Measurements from ENCODE around the gene KRT35. TPM values are rescaled to one million over a fixed set of nuclear protein-coding genes. Genes with fewer than 3 reads are reported as not detected.

KRT35 gene
- total and polyA plus RNA-seq, 2 of the 13 experiments (the other 11 are each of a cell fraction or from before 2014, with no cell fraction given) = not detected

- peak overlapping the region in 1 of 3 experiments; percentile 5; a peak in 1 of 6 replicates for H3K4me3 ChIP-seq (replicated peaks in 1 of 3; ENCODE audit: insufficient read depth in 1 of 3, low read depth in 2 of 3, low read length in 3 of 3)
- BruUV-seq (replicated peaks) = no TSS peak
- H3K4me2 ChIP-seq (ENCODE audit: low read depth, low read length) = peak overlapping the region; percentile 40
- H3K4me1 ChIP-seq (ENCODE audit: insufficient read depth, low read length) = peaks cover 72% of the 10 kb centered on the region
- no peak overlapping the region for H3K27ac ChIP-seq (ENCODE audit: extremely low read length, insufficient read depth, low read length)
- 58% methylated on average over 7 of the region's 12 CpGs for WGBS (ENCODE audit: low lambda C conversion rate)
- H2AFZ ChIP-seq (ENCODE audit: low read length) = no peak overlapping the region
- intact Hi-C loops (cut with micrococcal nuclease; ENCODE audit: unreplicated experiment) (loop anchor here (10.0 kb wide), 1 partner anchor 618 kb away; no protein-coding TSS in a partner anchor), in situ Hi-C loops (cut with HindIII; ENCODE audit: extremely low pct_ligation_motif_present, low pct_unique_long_range_greater_than_20kb) (no loop called here)
- H3K79me2 ChIP-seq (ENCODE audit: insufficient read depth, low read length) = peaks cover 7% of the 10 kb centered on the region
- no peak; the same call in 2 of the 3 replicates for ATAC-seq
- no peak overlapping the region for H3K9ac ChIP-seq (ENCODE audit: insufficient read depth, low read depth, low read length)
- peaks cover 1 to 3% of the 10 kb centered on the region in 2 experiments; a peak in 3 of 5 replicates for H3K27me3 ChIP-seq (ENCODE audit: control insufficient read depth in 1 of 2, insufficient read depth in 2 of 2, low read length in 2 of 2)
- H3K36me3 ChIP-seq (replicated peaks in 1 of 2; ENCODE audit: control insufficient read depth in 1 of 2, insufficient read depth in 2 of 2, low read length in 2 of 2) = peaks cover 0 to 2% of the 10 kb centered on the region in 2 experiments; a peak in 1 of 5 replicates
- DNase-seq (ENCODE audit: low spot score) = no peak
- no peak for FAIRE-seq
- no peaks in the 10 kb centered on the region for H3K9me3 ChIP-seq (ENCODE audit: low read length)
- ChIA-PET CTCF (ENCODE audit: low intra/inter-chr PET ratio, low total read pairs) (no interaction called here), POLR2A (interaction anchor here (1.1 to 1.4 kb wide), 2 partner anchors 22 to 106 kb away, joined by 3 to 4 read pairs; no protein-coding TSS in a partner anchor)
- H4K20me1 ChIP-seq (ENCODE audit: insufficient read depth, low read length) = no peaks in the 10 kb centered on the region
- TF ChIP-seq ZNF629 (CRISPR knock-in tag; conservative IDR thresholded peaks at IDR 0.05) = no peak
- TF ChIP-seq ARID2 (CRISPR knock-in tag; IDR thresholded peaks at IDR 0.05; ENCODE audit: borderline replicate concordance) = no peak
- no peak for TF ChIP-seq HDAC6 (IDR thresholded peaks at IDR 0.05; ENCODE audit: low read depth, low read length)
- TF ChIP-seq ZNF768 (CRISPR knock-in tag; IDR thresholded peaks at IDR 0.05) = peak; percentile 98
- no peak for TF ChIP-seq KAT8 (CRISPR knock-in tag; IDR thresholded peaks at IDR 0.05)
- no peak for TF ChIP-seq GTF3A (CRISPR knock-in tag; conservative IDR thresholded peaks at IDR 0.05)
- no peak for TF ChIP-seq ZNF343 (CRISPR knock-in tag; IDR thresholded peaks at IDR 0.05)
- no peak for TF ChIP-seq ZNF17 (CRISPR knock-in tag; IDR thresholded peaks at IDR 0.05)
- no peak for TF ChIP-seq ZNF318 (CRISPR knock-in tag; IDR thresholded peaks at IDR 0.05)
- peak; percentile 73 for TF ChIP-seq RBM22 (optimal IDR thresholded peaks at IDR 0.05; ENCODE audit: low read length)
Measured at GRCh38 chr17:41522301-41523224, 41.6 kb upstream of the KRT35 start.
